Kidney (tissue), 14 donors: ENCODE measurements around the gene ELF3. TPM values are rescaled to one million over a fixed set of nuclear protein-coding genes. Genes with fewer than 3 reads are reported as not detected.
"Not testable (repeated sequence)": the region's sequence is repeated elsewhere in the genome, so short reads cannot be mapped to it uniquely, and the experiment has no call there.

Experiments
- DNase-seq, 5 donors: peaks; one replicate each; pipeline ENCODE4 v3.0.0-alpha.2; 2013 to 2020
- FAIRE-seq: peaks from 2 replicates; lab custom pipeline; 2012; peaks lifted over from hg19 to GRCh38; lab: Jason Lieb, UNC
- H3K27ac ChIP-seq, 2 donors: one replicate each; pipeline ENCODE4 v1.7.0; 2013; ENCODE audit warnings: low read depth in 2 of 2, low read length in 2 of 2, inconsistent platforms in 1 of 2
- H3K27me3 ChIP-seq: one replicate; pipeline ENCODE4 v1.7.1; 2013; ENCODE audit warnings: low read length, inconsistent platforms; ENCODE audit not compliant: control insufficient read depth, insufficient read depth
- H3K36me3 ChIP-seq, 3 donors: one replicate each; pipeline versions ENCODE4 v1.7.0 to v1.7.1; 2013; ENCODE audit warnings: low read length in 3 of 3, control low read depth in 1 of 3, inconsistent platforms in 1 of 3; ENCODE audit not compliant: insufficient read depth in 3 of 3, control insufficient read depth in 2 of 3
- H3K4me1 ChIP-seq, 3 donors: one replicate each; pipeline versions ENCODE4 v1.7.0 to v1.7.1; 2013; ENCODE audit warnings: low read length in 3 of 3, inconsistent platforms in 1 of 3, low read depth in 1 of 3; ENCODE audit not compliant: control insufficient read depth in 2 of 3, insufficient read depth in 2 of 3
- H3K4me3 ChIP-seq, 3 donors: one replicate each; pipeline versions ENCODE4 v1.7.0 to v1.8.1; 2013; ENCODE audit warnings: low read length in 3 of 3, control low read depth in 1 of 3, inconsistent platforms in 1 of 3
- H3K9ac ChIP-seq, 3 donors: one replicate each; pipeline versions ENCODE4 v1.7.0 to v1.7.1; 2013; ENCODE audit warnings: low read length in 3 of 3, control low read depth in 1 of 3, inconsistent platforms in 1 of 3
- H3K9me3 ChIP-seq, 3 donors: one replicate each; pipeline versions ENCODE4 v1.7.0 to v1.7.1; 2013; ENCODE audit warnings: low read length in 3 of 3, control low read depth in 1 of 3, inconsistent platforms in 1 of 3; ENCODE audit not compliant: control insufficient read depth in 2 of 3, insufficient read depth in 1 of 3
- intact Hi-C: fragments of 100-400 bp; cut with DNase I; formaldehyde crosslinking; loops from one replicate; pipeline ENCODE4 v1.11.1; 2022
- microRNA-seq: library from miRNA; unstranded; fragments of <30 nt; microRNA quantifications from one replicate; pipeline ENCODE4 v1.2.0, GENCODE V29; 2020
- polyA plus RNA-seq: library from polyadenylated mRNA; stranded (reverse); fragments of 350-450 nt; fragmentation: Illumina TruSeq; extraction: RNeasy Lipid Tissue Mini Kit (QIAGEN cat#74804); gene quantifications from one replicate; pipeline ENCODE4 v1.2.3, GENCODE V29; 2014; ENCODE audit warnings: low read depth, low replicate concordance; ENCODE audit not compliant: insufficient read depth
- total RNA-seq: library from RNA; stranded (reverse); fragmentation: NEBNext Ultra II Directional; extraction: Animal tissue kit (Norgen Biotek cat#: 25700); gene quantifications from one replicate; pipeline ENCODE4 v1.2.1, GENCODE V29; 2021
- TF ChIP-seq, protein P1 (sequence below): IDR thresholded peaks from 3 replicates; pipeline ENCODE4 v1.5.1; 2012; ENCODE audit warnings: mild to moderate bottlenecking, moderate library complexity, borderline replicate concordance; ENCODE audit not compliant: insufficient read depth; ENCODE audit errors: extremely low read depth
- donor health status: control.
- donor health status: control.
- donor health status: control.
- donor health status: control.
- donor health status: control.
- donor health status: DM: yes; HTN: yes; CAD: no.
- donor health status: Normal renal cell carcinoma (clear cell type).

Gene ELF3
- total and polyA plus RNA-seq, 2 donors from 2014 or later = 81.8 to 400 TPM

DNA sequence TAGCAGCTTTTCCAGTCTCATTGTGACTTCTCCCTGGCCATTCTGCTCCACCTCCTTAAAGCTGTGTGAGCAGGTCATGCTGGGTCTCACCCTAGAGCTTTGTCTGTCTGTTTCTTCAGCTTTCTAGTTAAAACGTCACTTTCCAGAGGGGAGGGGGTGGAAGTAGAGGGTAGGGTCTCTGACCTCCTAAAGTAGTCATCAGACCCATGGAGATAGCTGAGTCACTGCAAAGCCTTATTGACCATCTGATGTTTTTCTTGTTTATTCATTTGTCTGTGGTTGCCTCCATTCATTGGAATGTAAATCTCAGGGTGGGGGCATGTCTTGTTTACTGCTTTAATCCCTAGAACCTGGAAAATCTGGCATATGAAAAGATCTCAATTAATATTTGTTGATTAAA lies 52.7 kb downstream of the ELF3 start:
- Histone ChIP-seq H3K27ac (no peak overlapping the region), H3K9ac (no peak overlapping the region), H3K9me3 (no peaks in the 10 kb centered on the region), H3K4me3 (no peak overlapping the region), H3K36me3 (no peaks in the 10 kb centered on the region), H3K27me3 (no peaks in the 10 kb centered on the region), H3K4me1 (no peaks in the 10 kb centered on the region)
- intact Hi-C loops = no loop called here
- FAIRE-seq (no peak), DNase-seq (no peak)
- TF ChIP-seq, protein P1, sequence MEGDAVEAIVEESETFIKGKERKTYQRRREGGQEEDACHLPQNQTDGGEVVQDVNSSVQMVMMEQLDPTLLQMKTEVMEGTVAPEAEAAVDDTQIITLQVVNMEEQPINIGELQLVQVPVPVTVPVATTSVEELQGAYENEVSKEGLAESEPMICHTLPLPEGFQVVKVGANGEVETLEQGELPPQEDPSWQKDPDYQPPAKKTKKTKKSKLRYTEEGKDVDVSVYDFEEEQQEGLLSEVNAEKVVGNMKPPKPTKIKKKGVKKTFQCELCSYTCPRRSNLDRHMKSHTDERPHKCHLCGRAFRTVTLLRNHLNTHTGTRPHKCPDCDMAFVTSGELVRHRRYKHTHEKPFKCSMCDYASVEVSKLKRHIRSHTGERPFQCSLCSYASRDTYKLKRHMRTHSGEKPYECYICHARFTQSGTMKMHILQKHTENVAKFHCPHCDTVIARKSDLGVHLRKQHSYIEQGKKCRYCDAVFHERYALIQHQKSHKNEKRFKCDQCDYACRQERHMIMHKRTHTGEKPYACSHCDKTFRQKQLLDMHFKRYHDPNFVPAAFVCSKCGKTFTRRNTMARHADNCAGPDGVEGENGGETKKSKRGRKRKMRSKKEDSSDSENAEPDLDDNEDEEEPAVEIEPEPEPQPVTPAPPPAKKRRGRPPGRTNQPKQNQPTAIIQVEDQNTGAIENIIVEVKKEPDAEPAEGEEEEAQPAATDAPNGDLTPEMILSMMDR = no peak

DNA sequence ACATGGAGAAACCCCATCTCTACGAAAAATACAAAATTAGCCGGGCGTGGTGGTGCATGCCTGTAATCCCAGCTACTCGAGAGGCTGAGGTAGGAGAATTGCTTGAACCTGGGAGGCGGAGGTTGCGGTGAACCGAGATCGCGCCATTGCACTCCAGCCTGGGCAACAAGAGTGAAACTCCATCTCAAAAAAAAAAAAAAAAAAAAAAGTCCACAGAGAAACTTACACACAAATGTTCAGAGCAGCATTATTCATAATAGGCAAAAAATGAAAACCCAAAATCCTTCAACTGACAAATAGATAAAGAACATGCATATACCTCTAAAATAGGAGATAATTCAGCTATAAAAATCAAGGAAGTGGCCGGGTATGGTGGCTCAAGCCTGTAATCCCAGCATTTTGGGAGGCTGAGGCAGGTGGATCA lies 54.5 kb downstream of the ELF3 start:
- intact Hi-C loops, H3K9me3 ChIP-seq, DNase-seq, H3K4me3 ChIP-seq, H3K9ac ChIP-seq, H3K36me3 ChIP-seq, H3K27ac ChIP-seq, FAIRE-seq, H3K4me1 ChIP-seq, H3K27me3 ChIP-seq: not testable (repeated sequence)

Small RNAs within 50 kb of the gene (microRNA-seq; reads per million reads assigned to microRNA genes)
- gene MIR6740 = not detected

Other genes with a start within 250 kb of the ELF3 start
- gene IPO9, start 181.4 kb upstream of the ELF3 start, total RNA-seq = 39.7 TPM
- gene IPO9, start 181.4 kb upstream of the ELF3 start, polyA plus RNA-seq = 21.6 TPM
- gene SHISA4, start 121.7 kb upstream of the ELF3 start, total RNA-seq = 10.4 TPM
- gene SHISA4, start 121.7 kb upstream of the ELF3 start, polyA plus RNA-seq = 37.6 TPM
- 33.3 TPM for gene LMOD1, start 64.0 kb upstream of the ELF3 start, total RNA-seq
- 9.5 TPM for gene LMOD1, start 64.0 kb upstream of the ELF3 start, polyA plus RNA-seq
- gene TIMM17A, start 55.1 kb upstream of the ELF3 start, total RNA-seq = 40.8 TPM
- 73.2 TPM for gene TIMM17A, start 55.1 kb upstream of the ELF3 start, polyA plus RNA-seq
- 54.6 TPM for gene RNPEP, start 27.9 kb upstream of the ELF3 start, total RNA-seq
- gene RNPEP, start 27.9 kb upstream of the ELF3 start, polyA plus RNA-seq = 48.7 TPM
- 0.13 TPM for gene GPR37L1, start 112.3 kb downstream of the ELF3 start, total RNA-seq
- not detected for gene GPR37L1, start 112.3 kb downstream of the ELF3 start, polyA plus RNA-seq
- gene ARL8A, start 134.2 kb downstream of the ELF3 start, total RNA-seq = 72.2 TPM
- 60.8 TPM for gene ARL8A, start 134.2 kb downstream of the ELF3 start, polyA plus RNA-seq
- 5.5 TPM for gene PTPN7, start 150.0 kb downstream of the ELF3 start, total RNA-seq
- gene PTPN7, start 150.0 kb downstream of the ELF3 start, polyA plus RNA-seq = 3.5 TPM
- gene LGR6, start 183.2 kb downstream of the ELF3 start, total RNA-seq = 4.1 TPM
- 1.8 TPM for gene LGR6, start 183.2 kb downstream of the ELF3 start, polyA plus RNA-seq